ENCODE measurements around the gene CD19. TPM values are rescaled to one million over a fixed set of nuclear protein-coding genes. Genes with fewer than 3 reads are reported as not detected.

Gene CD19
- polyA plus RNA-seq, 1 donor from 2014 or later = not detected

GRCh38 chr16:28915181-28915580 lies 16.6 kb upstream of the CD19 start:
- no peaks in the 10 kb centered on the region for H3K9me2 ChIP-seq (ENCODE audit: insufficient read depth, low read length)
- no peaks in the 10 kb centered on the region for H3K36me3 ChIP-seq (ENCODE audit: insufficient read depth, low read length)
- no peaks in the 10 kb centered on the region for H3K79me2 ChIP-seq (replicated peaks; ENCODE audit: insufficient read depth, low read length)
- no peak overlapping the region for H3K9ac ChIP-seq (ENCODE audit: low read length)
- H3K9me3 ChIP-seq (ENCODE audit: low read length) = no peaks in the 10 kb centered on the region
- no peak overlapping the region for H2AFZ ChIP-seq (ENCODE audit: low read depth, low read length)
- no peaks in the 10 kb centered on the region for H3F3A ChIP-seq (ENCODE audit: insufficient read depth, low read length, poor library complexity, severe bottlenecking)
- no peak overlapping the region for H3K4me2 ChIP-seq (ENCODE audit: low read length)
- TF ChIP-seq POLR2AphosphoS5 (IDR thresholded peaks at IDR 0.05) (no peak), SMC3 (conservative IDR thresholded peaks at IDR 0.05; ENCODE audit: poor library complexity) (no peak), RAD21 (conservative IDR thresholded peaks at IDR 0.05) (no peak)
- TF ChIP-seq, protein P1, sequence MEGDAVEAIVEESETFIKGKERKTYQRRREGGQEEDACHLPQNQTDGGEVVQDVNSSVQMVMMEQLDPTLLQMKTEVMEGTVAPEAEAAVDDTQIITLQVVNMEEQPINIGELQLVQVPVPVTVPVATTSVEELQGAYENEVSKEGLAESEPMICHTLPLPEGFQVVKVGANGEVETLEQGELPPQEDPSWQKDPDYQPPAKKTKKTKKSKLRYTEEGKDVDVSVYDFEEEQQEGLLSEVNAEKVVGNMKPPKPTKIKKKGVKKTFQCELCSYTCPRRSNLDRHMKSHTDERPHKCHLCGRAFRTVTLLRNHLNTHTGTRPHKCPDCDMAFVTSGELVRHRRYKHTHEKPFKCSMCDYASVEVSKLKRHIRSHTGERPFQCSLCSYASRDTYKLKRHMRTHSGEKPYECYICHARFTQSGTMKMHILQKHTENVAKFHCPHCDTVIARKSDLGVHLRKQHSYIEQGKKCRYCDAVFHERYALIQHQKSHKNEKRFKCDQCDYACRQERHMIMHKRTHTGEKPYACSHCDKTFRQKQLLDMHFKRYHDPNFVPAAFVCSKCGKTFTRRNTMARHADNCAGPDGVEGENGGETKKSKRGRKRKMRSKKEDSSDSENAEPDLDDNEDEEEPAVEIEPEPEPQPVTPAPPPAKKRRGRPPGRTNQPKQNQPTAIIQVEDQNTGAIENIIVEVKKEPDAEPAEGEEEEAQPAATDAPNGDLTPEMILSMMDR (IDR thresholded peaks at IDR 0.05; ENCODE audit: poor library complexity, severe bottlenecking) = no peak
- H3K27ac ChIP-seq (ENCODE audit: low read length) = no peak overlapping the region
- H3K4me3 ChIP-seq (ENCODE audit: low read length) = no peak overlapping the region
- no peaks in the 10 kb centered on the region for H3K27me3 ChIP-seq (ENCODE audit: insufficient read depth, low read depth, low read length)
- H4K20me1 ChIP-seq (ENCODE audit: insufficient read depth) = no peaks in the 10 kb centered on the region

- no peaks in the 10 kb centered on the region for H3K79me2 ChIP-seq (replicated peaks; ENCODE audit: insufficient read depth, low read length)
- no peak for TF ChIP-seq TAF1 (IDR thresholded peaks at IDR 0.05; ENCODE audit: low read depth)
- TF ChIP-seq, protein P2, sequence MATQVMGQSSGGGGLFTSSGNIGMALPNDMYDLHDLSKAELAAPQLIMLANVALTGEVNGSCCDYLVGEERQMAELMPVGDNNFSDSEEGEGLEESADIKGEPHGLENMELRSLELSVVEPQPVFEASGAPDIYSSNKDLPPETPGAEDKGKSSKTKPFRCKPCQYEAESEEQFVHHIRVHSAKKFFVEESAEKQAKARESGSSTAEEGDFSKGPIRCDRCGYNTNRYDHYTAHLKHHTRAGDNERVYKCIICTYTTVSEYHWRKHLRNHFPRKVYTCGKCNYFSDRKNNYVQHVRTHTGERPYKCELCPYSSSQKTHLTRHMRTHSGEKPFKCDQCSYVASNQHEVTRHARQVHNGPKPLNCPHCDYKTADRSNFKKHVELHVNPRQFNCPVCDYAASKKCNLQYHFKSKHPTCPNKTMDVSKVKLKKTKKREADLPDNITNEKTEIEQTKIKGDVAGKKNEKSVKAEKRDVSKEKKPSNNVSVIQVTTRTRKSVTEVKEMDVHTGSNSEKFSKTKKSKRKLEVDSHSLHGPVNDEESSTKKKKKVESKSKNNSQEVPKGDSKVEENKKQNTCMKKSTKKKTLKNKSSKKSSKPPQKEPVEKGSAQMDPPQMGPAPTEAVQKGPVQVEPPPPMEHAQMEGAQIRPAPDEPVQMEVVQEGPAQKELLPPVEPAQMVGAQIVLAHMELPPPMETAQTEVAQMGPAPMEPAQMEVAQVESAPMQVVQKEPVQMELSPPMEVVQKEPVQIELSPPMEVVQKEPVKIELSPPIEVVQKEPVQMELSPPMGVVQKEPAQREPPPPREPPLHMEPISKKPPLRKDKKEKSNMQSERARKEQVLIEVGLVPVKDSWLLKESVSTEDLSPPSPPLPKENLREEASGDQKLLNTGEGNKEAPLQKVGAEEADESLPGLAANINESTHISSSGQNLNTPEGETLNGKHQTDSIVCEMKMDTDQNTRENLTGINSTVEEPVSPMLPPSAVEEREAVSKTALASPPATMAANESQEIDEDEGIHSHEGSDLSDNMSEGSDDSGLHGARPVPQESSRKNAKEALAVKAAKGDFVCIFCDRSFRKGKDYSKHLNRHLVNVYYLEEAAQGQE (IDR thresholded peaks at IDR 0.05; ENCODE audit: borderline replicate concordance) = no peak
- no peak for TF ChIP-seq RAD21 (conservative IDR thresholded peaks at IDR 0.05)
- no peak for TF ChIP-seq EP300 (conservative IDR thresholded peaks at IDR 0.05; ENCODE audit: poor library complexity, severe bottlenecking)
- no peak for TF ChIP-seq EZH2 (IDR thresholded peaks at IDR 0.05; ENCODE audit: borderline replicate concordance, insufficient read depth, low read length, poor library complexity, severe bottlenecking)
- TF ChIP-seq SMC3 (conservative IDR thresholded peaks at IDR 0.05; ENCODE audit: poor library complexity) = no peak
- TF ChIP-seq POLR2AphosphoS5 (IDR thresholded peaks at IDR 0.05) = no peak
- no peak for TF ChIP-seq MXI1 (conservative IDR thresholded peaks at IDR 0.05; ENCODE audit: poor library complexity, severe bottlenecking)
- TF ChIP-seq, protein P1 (IDR thresholded peaks at IDR 0.05; ENCODE audit: poor library complexity, severe bottlenecking) = no peak
- no peak overlapping the region for H3K4me3 ChIP-seq (ENCODE audit: low read length)
- no peak overlapping the region for H2AFZ ChIP-seq (ENCODE audit: low read depth, low read length)
- H3K9ac ChIP-seq (ENCODE audit: low read length) = no peak overlapping the region
- no peak overlapping the region for H3K4me2 ChIP-seq (ENCODE audit: low read length)
- no peaks in the 10 kb centered on the region for H3K27me3 ChIP-seq (ENCODE audit: insufficient read depth, low read depth, low read length)
- H4K20me1 ChIP-seq (ENCODE audit: insufficient read depth) = no peaks in the 10 kb centered on the region
- no peaks in the 10 kb centered on the region for H3F3A ChIP-seq (ENCODE audit: insufficient read depth, low read length, poor library complexity, severe bottlenecking)
- H3K9me3 ChIP-seq (ENCODE audit: low read length) = no peaks in the 10 kb centered on the region
- no peak overlapping the region for H3K27ac ChIP-seq (ENCODE audit: low read length)
- no peaks in the 10 kb centered on the region for H3K9me2 ChIP-seq (ENCODE audit: insufficient read depth, low read length)
- no peaks in the 10 kb centered on the region for H3K36me3 ChIP-seq (ENCODE audit: insufficient read depth, low read length)
These were observed 14.7 kb upstream of the CD19 start for GRCh38 chr16:28917095-28917494.

Measured in neural cell (in vitro differentiated cells).